ENCODE measurements around the gene KIDINS220.

- no peak for TF ChIP-seq CTCF (IDR thresholded peaks at IDR 0.05; ENCODE audit: low read depth, low read length, missing input control)
- TF ChIP-seq FOXA1 (IDR thresholded peaks at IDR 0.05), result no peak
- TF ChIP-seq ATF3 (IDR thresholded peaks at IDR 0.05), result no peak
- TF ChIP-seq GABPA (IDR thresholded peaks at IDR 0.05 in 1 of 2, conservative IDR thresholded peaks at IDR 0.05 in 1 of 2), result no peak
- no peak for TF ChIP-seq NR2F2 (IDR thresholded peaks at IDR 0.05)
- no peak for TF ChIP-seq YY1 (IDR thresholded peaks at IDR 0.05)
- no peak for TF ChIP-seq MAX (IDR thresholded peaks at IDR 0.05)
- TF ChIP-seq EGR1 (IDR thresholded peaks at IDR 0.05; ENCODE audit: low read depth in 2 of 2), result no peak
- TF ChIP-seq JUND (IDR thresholded peaks at IDR 0.05), result no peak
- TF ChIP-seq RXRA (IDR thresholded peaks at IDR 0.05), result no peak
- no peak for TF ChIP-seq RAD21 (IDR thresholded peaks at IDR 0.05)
These were observed 116.0 kb downstream of the KIDINS220 start for GRCh38 chr2:8721410-8721809.
